GDM1 (cell line): ENCODE data around the gene TCF7.

Experiments used
- DNase-seq: peaks from one replicate; lab custom pipeline; 2025; lab: John Stamatoyannopoulos, UW

Gene TCF7

DNA sequence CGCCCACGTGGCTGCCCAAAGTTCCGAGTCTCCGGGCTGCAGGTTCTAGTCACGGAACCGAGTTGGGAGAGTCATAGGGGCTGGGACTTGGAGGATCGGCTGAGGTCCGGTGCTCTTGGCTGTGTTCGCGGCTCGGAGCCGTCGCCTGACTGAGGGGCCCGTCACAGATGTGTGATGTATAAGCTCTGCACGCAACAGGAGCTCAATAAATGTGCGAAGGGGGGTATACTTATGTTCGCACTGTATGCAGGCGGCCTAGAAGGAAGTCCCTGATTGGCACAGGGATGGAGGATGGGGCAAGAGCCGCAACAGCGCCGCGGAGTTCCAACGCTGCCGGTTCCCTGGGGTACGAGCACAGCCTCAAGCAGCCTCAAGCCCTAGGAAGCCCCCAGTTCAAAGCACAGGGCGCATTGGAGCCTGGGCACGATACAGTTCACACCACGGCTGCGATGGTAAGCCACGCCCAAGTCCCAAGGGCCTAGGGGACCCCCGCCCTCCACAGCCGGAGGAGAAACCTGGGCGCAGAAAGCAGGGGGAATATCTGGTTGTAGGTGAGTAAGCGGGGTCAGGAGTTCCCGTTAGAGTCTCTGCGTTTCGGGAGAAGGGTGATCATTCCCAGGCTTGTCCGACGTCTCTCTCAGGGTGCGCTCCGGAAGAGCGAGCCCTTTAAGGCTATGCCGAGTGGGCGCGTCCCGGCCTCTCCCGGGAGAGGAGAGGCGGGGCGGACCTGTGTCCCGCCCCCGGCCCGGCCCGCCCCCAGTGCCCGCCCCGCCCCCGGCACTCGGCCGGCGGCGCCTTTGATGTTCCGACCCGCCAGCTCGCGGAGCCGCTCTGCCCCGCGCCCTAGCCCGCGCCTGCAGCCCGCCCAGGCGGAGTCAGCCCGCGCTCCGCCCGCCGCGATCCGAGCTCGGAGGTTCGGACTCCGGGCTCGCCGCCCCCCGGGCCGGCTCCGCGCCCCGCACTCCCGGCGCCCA lies at the start of gene TCF7:
TSS of gene TCF7 (plus strand) at position 780 of the 974 bp plus-strand sequence. CDS start 226 bp downstream, outside the sequence.
- peak; percentile 22 for DNase-seq

DNA sequence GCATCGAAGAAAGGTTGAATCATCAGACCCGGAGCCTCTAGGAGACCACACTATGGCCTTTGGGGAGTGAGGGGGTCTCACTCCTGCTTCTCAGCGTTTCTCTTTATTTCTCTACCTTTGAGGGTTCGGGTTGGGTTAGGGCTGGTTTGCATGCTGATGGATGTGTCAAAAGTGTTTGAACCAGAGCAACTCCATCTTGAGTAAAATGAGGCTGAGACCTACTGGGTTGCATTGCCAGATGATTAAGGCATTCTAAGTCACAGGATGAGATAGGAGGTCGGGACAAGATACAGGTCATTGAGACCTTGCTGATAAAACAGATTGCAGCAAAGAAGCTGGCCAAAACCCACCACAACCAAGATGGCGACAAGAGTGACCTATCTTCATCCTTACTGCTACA lies 44.9 kb upstream of the TCF7 start:
- no peak for DNase-seq

DNA sequence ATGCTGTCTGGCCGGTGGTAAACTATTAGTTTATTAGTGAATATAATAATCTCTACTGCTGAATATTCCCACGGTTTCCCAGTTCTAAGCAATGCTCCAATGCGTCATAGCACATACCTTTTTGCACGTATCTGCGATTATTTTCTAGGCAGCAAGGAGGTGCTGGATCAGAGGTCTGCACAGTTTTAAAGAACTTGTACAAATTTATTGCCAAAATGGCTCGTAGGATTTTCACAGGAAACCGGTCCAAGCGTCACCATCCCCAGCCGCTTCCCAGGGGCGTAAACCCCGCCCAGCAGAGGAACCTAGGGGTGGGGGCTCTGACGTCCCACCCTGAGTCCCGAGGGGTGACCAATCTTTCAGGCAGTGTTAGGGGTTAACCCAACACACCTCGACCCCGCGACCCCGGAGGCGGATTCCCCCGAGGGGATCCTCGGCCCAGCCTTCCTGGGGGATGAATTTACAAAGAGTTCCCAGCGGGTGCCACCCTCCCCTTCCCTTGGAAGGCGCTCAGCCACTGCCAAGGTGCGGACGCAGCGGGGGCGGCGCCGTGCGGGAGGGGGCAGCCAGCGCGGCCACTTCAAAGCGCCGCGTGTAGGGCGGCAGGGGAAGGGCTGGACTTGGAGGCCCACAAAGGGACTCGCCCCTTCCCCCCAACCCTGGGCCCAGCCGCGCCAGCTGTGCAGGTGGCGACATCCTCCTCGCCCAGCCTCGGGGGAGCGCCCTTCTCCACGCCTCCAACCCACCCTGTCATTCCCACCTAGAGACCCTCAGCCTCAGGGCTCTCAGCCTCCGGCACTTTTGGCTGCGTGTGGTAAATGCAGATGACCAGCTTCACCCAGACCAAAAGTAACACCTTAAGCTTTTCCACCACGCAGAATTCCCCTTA lies 43.5 kb upstream of the TCF7 start:
- DNase-seq: no peak

DNA sequence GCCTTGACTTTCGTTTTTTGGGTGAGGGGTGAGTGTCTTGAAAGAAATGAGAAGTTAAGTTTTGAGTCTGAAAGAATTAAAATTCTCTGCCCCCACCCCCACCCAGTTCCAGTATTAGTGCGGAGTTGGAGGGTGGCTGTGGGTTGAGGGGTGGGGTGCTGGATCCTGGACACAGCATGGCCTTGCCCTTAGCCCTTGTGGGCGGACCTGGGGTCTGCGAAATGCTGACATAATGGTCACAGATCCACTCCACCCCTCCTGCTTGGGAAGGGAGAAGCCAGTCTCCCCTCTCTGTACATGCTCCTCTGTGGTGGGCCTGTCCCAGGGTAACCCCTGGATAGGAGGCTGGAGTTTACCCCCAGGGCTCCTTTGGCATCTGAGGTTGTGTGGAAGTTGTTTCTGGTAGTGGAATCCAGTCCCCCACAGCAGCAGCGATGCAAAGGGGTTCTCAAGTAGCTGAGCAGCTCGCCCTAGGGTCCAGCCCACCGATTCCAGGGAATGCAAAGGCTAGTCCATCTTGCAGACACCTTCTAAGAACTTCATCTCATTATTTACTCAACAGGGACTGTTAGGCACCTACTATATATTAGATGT lies 42.8 kb upstream of the TCF7 start:
- DNase-seq: no peak

DNA sequence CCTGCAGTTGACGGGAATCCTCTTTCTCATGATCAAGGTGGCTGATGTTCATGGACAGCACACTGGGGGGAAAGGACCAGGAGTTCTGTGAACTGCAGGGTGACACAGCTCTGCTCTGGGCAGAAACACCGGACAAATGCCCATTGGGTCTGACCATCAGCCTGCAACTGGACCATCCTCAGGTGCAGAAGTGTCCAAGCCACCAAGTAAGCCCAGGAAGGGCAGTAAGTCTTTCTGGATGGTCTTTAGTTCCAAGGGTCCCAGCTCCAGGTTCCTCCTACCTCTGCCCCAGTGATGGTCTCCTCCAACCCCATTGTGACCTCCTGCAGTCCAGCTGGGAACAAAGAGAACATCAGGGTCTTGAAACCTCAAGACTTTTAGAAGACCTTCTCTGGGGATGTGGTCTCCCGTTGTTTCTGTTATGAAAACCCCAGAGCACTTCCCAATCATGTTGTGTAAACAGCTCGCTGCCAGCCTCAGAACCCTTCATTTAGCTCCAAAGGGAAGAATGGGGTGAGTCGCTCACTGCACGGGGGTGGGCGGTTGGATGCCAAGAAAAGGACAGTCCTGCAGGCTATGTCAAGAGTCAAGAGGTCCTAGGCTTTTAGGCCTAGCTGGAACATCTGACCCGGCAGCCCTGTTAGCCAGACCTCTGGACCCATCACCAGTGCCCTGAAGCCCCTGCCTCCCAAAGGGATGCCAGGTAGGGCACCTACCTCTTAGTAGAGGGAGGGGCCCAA lies 41.8 kb upstream of the TCF7 start:
- no peak for DNase-seq

DNA sequence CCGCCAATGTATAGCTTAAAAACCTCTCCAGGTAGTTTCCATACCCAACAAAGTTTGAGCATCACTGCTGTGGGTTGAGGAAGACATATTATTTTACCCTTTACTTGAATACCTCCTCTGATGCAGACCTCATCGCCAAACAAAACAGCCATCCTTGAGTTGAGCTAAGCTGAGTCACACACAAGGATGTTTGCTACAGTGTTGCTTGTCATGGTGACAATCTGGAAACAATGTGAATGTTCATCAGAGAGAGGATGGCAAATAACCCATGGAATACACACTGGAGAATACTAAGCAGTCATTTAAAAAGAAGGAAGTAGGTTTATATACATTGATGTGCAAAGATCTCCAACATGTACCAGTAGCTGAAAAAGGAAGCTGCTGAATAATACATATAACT lies 41.1 kb upstream of the TCF7 start:
- DNase-seq: no peak

DNA sequence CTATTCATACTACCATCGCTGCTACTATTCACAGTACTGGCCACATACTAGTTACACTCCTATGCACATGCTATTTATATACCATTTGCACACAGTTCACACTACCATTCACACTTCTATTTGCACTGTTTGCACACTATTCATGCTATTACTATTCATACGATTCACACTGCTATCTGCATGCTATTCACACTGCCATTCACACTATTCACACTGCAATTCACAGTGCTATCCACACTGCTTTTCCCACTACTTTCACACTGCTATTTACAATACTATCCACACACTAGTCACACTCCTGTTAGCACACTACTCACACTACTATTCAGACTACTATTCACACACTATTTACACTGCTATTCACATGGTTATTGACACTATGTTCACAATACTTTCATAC lies 39.4 kb upstream of the TCF7 start:
- DNase-seq: no peak

DNA sequence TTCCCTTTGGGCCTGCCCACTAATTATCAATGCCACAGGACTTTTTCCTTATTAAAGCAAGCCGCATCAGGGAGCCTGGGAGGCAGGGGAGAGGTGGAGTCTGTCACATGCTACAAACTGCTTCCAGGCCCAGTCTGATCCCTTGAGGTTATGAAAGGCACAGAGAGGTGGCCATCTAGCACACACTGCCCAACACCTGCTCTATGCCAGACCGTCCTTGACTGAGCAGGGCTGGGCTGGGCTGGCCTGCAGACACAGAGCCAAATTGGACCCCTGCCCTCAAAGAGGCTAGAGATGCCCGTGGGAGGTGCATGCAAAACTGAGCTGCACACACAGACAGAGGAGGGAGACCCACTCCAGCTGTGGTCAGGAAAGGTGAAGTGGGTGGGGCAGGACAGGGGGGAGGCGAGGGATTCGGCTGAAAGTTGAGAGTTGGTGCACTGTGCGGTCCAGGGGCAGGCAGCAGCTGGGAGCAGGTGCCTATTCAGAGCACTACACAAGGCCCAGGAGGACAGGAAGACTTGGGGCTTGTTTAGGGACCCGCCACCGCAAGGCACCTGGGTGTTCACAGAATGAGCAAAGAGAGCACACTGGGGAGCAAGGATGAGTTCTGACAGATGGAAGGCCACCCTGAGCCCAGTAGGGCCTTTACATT lies 36.4 kb upstream of the TCF7 start:
- no peak for DNase-seq

DNA sequence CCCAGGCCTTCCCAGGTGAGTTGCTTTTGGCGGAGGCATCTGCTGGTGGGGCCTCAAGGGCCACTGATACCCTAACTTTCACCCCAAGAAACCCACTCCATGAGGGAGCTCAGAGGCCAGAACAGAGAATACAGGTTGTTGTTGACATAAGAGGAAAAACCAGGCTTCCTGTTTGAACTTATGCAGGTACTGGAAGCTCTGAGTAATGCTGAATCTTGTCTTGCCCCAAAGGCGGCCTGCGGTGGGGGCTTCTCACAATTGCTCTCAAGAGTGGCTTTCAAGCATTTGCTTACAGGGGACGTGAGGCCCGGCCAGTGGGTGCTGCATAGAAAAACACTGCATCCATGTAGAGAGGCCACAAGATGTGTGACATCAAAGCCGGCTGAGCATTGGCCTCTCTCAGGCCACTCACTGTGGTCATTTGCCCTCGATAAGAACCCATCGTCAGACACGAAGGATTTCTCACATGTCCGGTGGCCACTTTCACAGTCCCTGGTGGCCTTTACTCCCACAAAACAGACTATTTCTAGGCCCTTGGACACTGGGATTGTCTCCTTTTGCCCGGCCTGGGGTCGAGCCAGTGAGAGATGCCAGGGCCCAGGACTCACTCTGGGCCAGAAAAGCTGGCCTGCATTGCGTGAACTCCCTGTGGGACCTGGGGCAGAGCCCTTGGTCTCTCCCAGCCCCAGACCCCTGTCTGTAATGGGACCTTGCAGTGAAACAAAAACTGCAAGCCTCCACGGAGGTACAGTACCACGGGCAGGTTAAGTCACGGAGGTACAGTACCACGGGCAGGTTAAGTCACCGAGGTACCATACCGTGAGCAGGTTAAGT lies 34.5 kb upstream of the TCF7 start:
- no peak for DNase-seq

DNA sequence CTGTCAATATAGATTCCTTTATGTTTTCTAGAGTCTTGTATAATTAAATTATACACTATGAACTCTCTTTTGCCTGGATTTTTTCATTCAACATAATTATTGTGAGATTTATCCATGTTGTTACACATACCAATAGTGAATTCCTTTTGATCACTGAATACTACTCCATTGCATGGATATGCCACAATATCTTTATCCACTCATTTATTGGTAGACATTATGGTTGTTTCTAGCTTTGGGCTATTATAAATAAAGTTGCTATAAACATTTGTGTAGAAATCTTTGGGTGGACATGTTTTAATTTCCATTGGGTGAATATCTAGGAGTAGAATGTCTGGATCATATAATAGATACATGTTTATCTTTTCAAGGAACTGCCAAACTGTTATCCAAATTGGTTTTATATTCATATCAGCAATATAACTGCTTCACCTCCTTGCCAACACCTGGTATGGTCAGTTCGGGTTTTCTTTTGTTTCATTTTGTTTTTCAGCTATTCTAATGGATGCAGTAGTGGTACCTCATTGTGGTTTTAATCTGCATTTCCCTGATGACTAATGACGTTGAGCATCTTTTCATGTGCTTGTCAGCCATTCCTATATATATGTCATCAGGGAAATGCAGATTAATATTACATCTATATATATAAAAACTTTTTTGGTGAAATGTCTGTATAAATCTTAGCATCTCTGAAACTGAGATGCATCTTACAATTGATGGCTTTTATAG lies 32.1 kb upstream of the TCF7 start:
- DNase-seq: no peak

DNA sequence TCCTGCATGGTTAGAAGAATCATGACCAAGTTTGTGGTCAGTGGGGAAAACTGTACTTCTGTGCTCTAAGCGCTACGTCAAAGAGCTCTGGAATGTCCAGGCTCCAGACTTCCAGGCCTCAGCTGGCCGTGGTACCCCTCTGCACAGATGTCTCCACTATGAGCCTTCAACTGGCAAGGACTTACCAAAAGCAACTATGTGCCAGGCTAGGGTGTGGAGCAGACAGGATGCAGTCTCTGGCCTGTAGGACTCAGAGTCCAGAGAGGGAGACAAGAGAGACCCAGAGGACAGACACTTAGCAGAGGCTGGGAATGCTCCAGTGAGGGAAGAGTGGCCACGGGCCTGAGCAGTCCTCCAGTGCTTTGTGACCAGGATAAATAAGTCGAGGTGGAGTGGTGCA lies 31.0 kb upstream of the TCF7 start:
- no peak for DNase-seq

DNA sequence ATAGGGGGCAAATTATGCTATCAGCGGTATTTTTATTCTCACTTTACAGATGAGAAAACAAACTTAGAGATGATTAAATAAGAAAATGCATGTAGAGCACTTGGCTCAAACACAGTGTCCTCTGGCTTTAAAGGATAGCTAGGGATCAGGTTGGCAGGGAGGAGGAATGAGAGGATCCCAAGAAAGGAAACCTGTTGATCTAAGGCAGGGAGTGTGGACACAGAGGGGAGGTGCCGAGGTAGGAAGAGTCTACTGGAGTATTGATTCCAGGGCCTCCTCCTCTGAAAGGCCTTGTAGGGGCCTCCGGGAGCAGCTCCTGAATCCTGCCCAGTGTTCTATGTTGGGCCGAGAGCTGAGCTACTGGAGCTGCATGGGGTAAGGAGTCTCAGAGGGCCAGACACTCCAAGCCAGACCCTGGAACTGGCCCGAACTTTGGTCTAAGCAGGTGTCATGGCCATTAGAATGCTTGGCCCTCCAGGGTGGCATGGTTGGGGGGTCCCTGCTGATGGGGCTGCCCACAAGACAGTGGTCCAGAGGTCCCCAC lies 30.4 kb upstream of the TCF7 start:
- DNase-seq: no peak

DNA sequence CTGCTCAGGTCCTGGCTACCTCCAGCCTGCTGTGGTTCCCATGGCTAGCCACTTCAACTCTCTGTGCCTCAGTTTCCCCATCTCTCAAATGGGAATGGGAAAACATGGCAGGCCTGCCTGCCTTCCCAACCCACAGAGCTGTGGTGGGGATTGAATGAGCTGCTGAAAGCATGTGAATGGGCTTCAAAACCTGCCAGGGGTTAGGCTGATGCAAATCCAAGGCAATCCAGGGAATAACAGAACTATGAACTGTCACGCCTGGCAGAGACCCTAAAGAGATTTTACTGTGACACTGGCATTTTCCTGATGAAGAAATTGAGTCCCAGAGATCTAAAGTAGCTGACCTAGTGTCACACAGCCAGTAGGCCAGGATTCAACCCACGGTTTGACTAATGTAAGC lies 29.9 kb upstream of the TCF7 start:
- no peak for DNase-seq

DNA sequence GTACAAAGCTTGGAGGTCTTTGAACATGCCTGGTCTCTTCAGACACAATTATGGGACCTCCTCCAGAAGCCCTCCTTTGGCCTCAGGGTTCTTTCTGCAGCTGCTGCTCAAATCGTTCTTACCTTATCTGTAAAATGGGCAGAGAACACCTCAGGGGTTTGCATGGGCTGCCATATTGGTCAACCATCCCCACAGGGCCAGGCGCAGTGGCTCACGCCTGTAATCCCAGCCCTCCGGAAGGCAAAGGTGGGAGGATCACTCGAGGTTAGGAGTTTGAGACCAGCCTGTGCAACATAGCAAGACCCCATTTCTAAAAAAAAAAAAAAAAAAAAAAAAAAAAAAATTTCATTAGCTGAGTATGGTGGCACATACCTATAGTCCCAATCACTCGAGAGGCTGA lies 29.1 kb upstream of the TCF7 start:
- no peak for DNase-seq

DNA sequence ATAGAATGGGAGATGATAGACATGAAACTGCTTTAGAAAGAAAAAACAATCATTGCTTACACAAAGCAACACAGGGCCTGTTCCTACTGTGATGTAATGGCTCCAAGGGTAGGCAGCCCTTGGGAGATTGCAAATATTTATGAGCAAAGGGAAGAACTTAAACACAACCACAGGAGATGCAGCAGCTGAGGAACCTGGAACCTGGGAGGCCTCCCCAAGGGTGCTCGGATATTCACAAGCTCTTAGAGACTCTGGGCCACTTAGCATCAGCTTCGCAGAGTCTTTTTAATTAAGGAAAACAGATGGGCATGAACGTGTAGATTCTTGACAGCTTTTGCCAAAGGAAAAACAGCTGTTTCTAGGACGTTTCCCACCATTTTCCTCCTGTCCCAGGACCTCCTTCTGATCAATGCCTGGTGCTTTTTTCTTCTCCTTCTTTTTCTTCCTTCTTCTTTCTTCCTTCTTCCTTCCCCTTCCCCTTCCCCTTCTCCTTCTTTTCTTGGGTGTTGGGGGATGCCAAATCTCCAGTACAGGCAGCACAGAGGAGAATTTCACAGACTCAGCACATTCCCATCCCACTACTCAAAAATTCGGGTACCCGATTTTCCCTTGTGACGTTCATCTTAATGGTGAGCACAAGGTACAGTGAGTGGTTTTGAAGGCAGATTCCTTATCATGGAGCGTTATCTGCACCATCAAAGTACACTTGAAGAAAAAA lies 28.1 kb upstream of the TCF7 start:
- no peak for DNase-seq

DNA sequence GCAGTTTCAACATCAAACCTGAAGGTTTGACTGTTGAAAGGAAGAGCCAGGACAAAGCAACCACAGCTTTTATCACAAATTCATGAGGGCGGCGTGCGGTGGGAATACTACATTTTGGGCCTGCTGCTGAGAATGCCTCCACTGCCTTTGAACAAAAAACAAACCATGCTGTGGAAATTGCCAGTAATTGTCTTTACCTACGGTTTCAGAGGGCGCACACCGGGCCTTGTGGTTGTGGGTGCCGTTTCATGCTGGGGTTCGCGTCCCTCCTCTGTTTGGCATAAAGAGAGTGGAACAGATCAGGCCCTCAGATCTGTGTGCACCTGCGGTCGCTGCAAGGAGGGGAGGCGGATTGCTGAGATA lies 27.6 kb upstream of the TCF7 start:
- no peak for DNase-seq

DNA sequence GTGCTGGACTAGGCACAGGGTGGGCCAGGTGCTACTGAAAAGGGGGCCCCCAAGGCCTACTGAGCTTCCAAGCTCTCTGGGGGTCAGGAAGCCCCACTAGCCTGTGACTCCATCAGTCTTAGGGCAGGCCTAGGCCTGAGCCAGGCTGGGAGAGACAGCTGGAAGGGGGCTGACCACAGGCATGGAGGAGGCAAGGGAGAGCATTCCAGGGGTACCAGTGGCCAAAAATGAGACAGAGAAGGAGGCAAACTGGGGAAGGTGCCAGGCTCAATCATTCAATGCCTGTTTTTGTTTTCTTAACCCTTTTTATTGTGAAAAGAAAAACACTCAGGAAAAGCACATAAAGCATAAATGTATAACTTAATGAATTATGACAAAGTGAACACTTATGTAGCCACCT lies 26.2 kb upstream of the TCF7 start:
- no peak for DNase-seq

DNA sequence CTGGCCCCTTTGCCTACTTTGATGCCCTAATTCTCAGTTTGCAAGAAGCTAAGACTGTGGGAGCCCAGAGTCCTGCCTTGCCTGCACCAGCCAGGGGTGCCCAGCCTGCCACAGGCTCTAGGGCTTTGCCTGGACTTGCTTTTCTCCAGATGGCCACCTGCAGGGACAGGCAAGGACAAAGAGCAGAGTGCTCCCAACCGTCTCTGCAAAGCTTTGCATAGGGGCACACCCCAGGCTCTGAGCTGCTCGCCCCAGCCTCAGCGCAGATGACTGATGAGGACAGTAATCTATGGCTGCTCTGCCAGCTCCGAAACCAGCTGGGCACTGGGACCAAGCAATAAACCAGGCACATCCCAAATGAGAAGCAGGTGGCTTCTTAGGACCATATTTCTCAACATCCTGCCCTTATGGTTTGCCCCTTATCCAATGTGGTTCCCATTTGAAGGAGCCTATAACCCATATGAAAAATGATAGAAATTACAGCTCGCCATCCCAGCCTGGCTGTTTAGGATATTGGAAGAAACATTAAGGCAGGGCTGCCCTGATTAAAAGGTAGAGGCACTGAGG lies 25.4 kb upstream of the TCF7 start:
- no peak for DNase-seq
